OCI-LY1 (cell line): ENCODE measurements around the gene LIPC.
A peak's percentile ranks its signal among the peaks of the same experiment; 100 is the strongest.

Experiments
- H2AFZ ChIP-seq: fragments of 200-600 bp; sonication (generic), shearing (Covaris generic); 2 replicates; pipeline ENCODE4 v1.6.0; 2014; ENCODE audit warnings: antibody characterized with exemption, mild to moderate bottlenecking, low read length
- H3F3A ChIP-seq: fragments of 200-600 bp; sonication (generic), shearing (Covaris generic); 2 replicates; pipeline ENCODE4 v1.6.0; 2014; ENCODE audit warnings: mild to moderate bottlenecking, antibody characterized with exemption, low read length, moderate library complexity; ENCODE audit not compliant: insufficient read depth
- H3K27ac ChIP-seq: fragments of 200-600 bp; sonication (generic); 2 replicates; pipeline ENCODE4 v1.5.1; 2014; ENCODE audit warnings: low read length, mixed run types, mild to moderate bottlenecking, low read depth; ENCODE audit not compliant: poor library complexity, severe bottlenecking
- H3K27me3 ChIP-seq: fragments of 200-600 bp; sonication (generic); 2 replicates; pipeline ENCODE4 v1.6.0; 2014; ENCODE audit warnings: antibody characterized with exemption, mild to moderate bottlenecking, low read length, moderate library complexity; ENCODE audit not compliant: insufficient read depth
- H3K36me3 ChIP-seq: fragments of 200-600 bp; sonication (generic); 2 replicates; pipeline ENCODE4 v1.6.1; 2014; ENCODE audit warnings: mild to moderate bottlenecking, antibody characterized with exemption, low read length, moderate library complexity, mixed read lengths; ENCODE audit not compliant: insufficient read depth
- H3K4me1 ChIP-seq: fragments of 200-600 bp; sonication (generic); 2 replicates; pipeline ENCODE4 v1.5.1; 2014; ENCODE audit warnings: mild to moderate bottlenecking, low read length, moderate library complexity; ENCODE audit not compliant: insufficient read depth, severe bottlenecking
- H3K4me2 ChIP-seq: fragments of 200-600 bp; sonication (generic), shearing (Covaris generic); 2 replicates; pipeline ENCODE4 v1.6.1; 2014; ENCODE audit warnings: low read length
- H3K4me3 ChIP-seq: fragments of 200-600 bp; sonication (generic); 2 replicates; pipeline ENCODE4 v1.5.1; 2014; ENCODE audit warnings: low read length, low read depth, mild to moderate bottlenecking, mixed read lengths; ENCODE audit not compliant: poor library complexity, severe bottlenecking
- H3K79me2 ChIP-seq: fragments of 200-600 bp; shearing (Covaris generic); 2 replicates; pipeline ENCODE4 v1.6.1; 2016; ENCODE audit warnings: mixed run types, low read length, mixed read lengths; ENCODE audit not compliant: insufficient read depth
- H3K9ac ChIP-seq: fragments of 200-600 bp; sonication (generic), shearing (Covaris generic); 2 replicates; pipeline ENCODE4 v1.6.1; 2014; ENCODE audit warnings: mild to moderate bottlenecking, low read length, mixed read lengths
- H3K9me2 ChIP-seq: fragments of 200-600 bp; sonication (generic), shearing (Covaris generic); 2 replicates; pipeline ENCODE4 v1.6.1; 2014; ENCODE audit warnings: low read depth, mild to moderate bottlenecking, low read length, mixed read lengths
- H3K9me3 ChIP-seq: fragments of 200-600 bp; shearing (Covaris generic); 2 replicates; pipeline ENCODE4 v1.6.1; 2014; ENCODE audit warnings: low read length, mixed read lengths
- H4K20me1 ChIP-seq: fragments of 200-600 bp; sonication (generic), shearing (Covaris generic); 2 replicates; pipeline ENCODE4 v1.6.0; 2016; ENCODE audit warnings: mild to moderate bottlenecking, low read length; ENCODE audit not compliant: insufficient read depth
- EZH2 ChIP-seq: fragments of 200-600 bp; sonication (generic), shearing (Covaris generic); IDR thresholded peaks from 2 replicates; pipeline ENCODE4 v1.8.0; 2017; ENCODE audit warnings: borderline replicate concordance, mixed run types, mild to moderate bottlenecking, antibody characterized with exemption, low read length, moderate library complexity, mixed read lengths
- TF ChIP-seq, protein P1 (sequence below): fragments of 200-600 bp; sonication (generic), shearing (Covaris generic); IDR thresholded peaks from 2 replicates; pipeline ENCODE4 v1.5.1; 2017; ENCODE audit warnings: mild to moderate bottlenecking, antibody characterized with exemption, low read length, moderate library complexity, mixed read lengths

LIPC gene

DNA sequence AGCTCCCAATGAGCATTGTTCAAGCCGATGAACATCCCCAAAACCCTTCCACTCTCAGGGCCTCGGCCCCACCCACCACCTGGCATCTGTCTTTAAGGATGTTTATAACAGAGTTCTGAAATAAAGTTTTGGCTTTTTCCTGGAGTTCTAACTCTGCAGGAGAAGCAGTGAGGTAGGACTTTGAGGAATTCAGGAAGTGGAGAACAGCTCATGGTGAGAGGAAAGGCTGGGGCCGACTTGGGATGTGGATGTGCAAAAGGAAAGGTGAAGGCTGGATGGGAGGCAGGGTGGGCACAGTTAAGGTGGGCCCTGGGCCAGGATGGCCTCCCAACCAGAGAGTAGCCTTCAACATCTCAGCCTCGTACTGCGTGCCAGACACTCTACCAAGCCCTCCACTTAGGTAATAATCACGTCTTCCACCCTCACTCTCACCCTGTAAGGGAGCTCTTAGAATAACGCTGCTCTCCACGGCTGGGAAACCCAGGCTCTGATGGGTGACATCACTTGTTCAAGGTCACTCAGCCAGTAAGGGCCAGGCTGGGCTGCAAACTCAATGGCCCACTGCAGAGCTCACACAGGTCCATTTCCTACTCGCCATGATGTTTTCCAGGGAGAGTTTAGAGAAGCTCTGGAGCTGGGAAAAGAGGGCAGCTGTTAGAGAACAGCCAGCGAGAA lies 28.5 kb downstream of the LIPC start:
- Histone ChIP-seq H3K79me2 (no peaks in the 10 kb centered on the region), H3K27ac (peak overlapping the region; percentile 92), H3K4me2 (peak overlapping the region; percentile 28), H3F3A (no peaks in the 10 kb centered on the region), H3K9me3 (no peaks in the 10 kb centered on the region), H3K36me3 (no peaks in the 10 kb centered on the region), H3K9me2 (no peaks in the 10 kb centered on the region), H3K27me3 (no peaks in the 10 kb centered on the region), H3K4me1 (peaks cover 100% of the 10 kb centered on the region), H2AFZ (no peak overlapping the region), H4K20me1 (no peaks in the 10 kb centered on the region), H3K4me3 (no peak overlapping the region), H3K9ac (peak overlapping the region; percentile 46)
- TF ChIP-seq, protein P1, sequence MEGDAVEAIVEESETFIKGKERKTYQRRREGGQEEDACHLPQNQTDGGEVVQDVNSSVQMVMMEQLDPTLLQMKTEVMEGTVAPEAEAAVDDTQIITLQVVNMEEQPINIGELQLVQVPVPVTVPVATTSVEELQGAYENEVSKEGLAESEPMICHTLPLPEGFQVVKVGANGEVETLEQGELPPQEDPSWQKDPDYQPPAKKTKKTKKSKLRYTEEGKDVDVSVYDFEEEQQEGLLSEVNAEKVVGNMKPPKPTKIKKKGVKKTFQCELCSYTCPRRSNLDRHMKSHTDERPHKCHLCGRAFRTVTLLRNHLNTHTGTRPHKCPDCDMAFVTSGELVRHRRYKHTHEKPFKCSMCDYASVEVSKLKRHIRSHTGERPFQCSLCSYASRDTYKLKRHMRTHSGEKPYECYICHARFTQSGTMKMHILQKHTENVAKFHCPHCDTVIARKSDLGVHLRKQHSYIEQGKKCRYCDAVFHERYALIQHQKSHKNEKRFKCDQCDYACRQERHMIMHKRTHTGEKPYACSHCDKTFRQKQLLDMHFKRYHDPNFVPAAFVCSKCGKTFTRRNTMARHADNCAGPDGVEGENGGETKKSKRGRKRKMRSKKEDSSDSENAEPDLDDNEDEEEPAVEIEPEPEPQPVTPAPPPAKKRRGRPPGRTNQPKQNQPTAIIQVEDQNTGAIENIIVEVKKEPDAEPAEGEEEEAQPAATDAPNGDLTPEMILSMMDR = no peak
- no peak for TF ChIP-seq EZH2

DNA sequence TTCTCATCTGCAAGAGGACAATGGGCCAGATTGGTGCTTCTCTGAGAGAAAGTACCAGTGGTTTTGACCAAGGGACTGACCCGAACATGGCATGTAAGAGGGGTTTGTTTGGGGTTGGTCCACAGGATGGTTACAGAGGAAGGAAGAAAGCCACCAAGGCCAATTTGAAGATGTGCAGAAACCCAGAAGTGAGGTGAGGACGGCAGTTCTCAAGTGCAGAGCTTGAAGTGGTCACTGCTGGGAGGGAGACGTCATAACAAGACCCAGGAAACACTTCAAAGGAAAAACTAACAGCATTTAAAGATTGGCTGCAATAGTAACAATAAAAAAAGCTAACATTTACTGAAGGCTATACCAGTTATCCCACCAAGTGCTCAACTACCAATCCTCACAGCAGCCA lies 29.1 kb downstream of the LIPC start:
- TF ChIP-seq, protein P1 = no peak
- TF ChIP-seq EZH2 = no peak
- Histone ChIP-seq H3K79me2 (no peaks in the 10 kb centered on the region), H4K20me1 (no peaks in the 10 kb centered on the region), H3K4me2 (no peak overlapping the region), H3F3A (no peaks in the 10 kb centered on the region), H3K9me2 (no peaks in the 10 kb centered on the region), H3K27ac (peak overlapping the region; percentile 92), H3K9me3 (no peaks in the 10 kb centered on the region), H3K4me3 (no peak overlapping the region), H3K27me3 (no peaks in the 10 kb centered on the region), H3K4me1 (peaks cover 100% of the 10 kb centered on the region), H2AFZ (no peak overlapping the region), H3K9ac (peak overlapping the region; percentile 46; the same call in 1 of the 2 replicates), H3K36me3 (no peaks in the 10 kb centered on the region)

DNA sequence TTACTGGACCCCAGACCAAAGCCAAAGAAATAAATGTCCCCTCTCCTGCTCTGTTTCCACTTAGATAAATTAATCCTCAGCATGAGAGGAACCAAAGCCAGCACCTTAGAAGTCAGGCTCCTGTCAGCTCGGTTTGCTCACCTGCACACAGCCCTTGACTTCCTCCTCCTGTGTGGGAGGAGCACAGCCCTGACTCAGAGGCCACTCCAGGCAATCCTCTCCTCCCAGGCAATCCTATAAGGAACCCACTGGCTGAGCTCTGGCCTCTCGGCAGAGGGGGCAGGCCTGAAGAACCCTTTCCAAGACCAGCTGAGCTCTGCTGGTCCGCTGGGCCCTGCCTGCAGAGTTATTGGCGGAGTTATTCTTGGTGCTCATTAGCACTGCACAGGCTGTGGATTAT lies 30.8 kb downstream of the LIPC start:
- no peak overlapping the region for H2AFZ ChIP-seq

More for the DNA sequence above, 30.8 kb downstream of the LIPC start:
- no peaks in the 10 kb centered on the region for H3K36me3 ChIP-seq
- no peaks in the 10 kb centered on the region for H3K79me2 ChIP-seq
- peak overlapping the region; percentile 22 for H3K4me2 ChIP-seq
- no peaks in the 10 kb centered on the region for H3F3A ChIP-seq
- H4K20me1 ChIP-seq = no peaks in the 10 kb centered on the region
- no peaks in the 10 kb centered on the region for H3K9me2 ChIP-seq
- no peaks in the 10 kb centered on the region for H3K9me3 ChIP-seq
- peak overlapping the region; percentile 47 for H3K9ac ChIP-seq
- H3K27ac ChIP-seq = peak overlapping the region; percentile 92
- peaks cover 100% of the 10 kb centered on the region for H3K4me1 ChIP-seq
- H3K4me3 ChIP-seq = no peak overlapping the region
- no peaks in the 10 kb centered on the region for H3K27me3 ChIP-seq
- TF ChIP-seq, protein P1 = no peak
- no peak for TF ChIP-seq EZH2
